Stimulated activated CD8-positive, alpha-beta memory T cell treated with anti-CD3 and anti-CD28 coated beads, Interleukin-7, amount 100 ng/mL, for 48 hours (primary cell): ENCODE data around the gene ASAP2.

Experiments used
- DNase-seq, 2 donors: peaks; one replicate each; pipeline ENCODE4 v3.0.0-alpha.2; 2020; ENCODE audit warnings: low read depth in 1 of 2; ENCODE audit errors: extremely low read depth in 1 of 2

ASAP2 gene

GRCh38 chr2:9291331-9291730 is 84.7 kb downstream of the ASAP2 start:
- DNase-seq, result no peak

GRCh38 chr2:9291866-9292265 is 85.3 kb downstream of the ASAP2 start:
- no peak for DNase-seq

DNA sequence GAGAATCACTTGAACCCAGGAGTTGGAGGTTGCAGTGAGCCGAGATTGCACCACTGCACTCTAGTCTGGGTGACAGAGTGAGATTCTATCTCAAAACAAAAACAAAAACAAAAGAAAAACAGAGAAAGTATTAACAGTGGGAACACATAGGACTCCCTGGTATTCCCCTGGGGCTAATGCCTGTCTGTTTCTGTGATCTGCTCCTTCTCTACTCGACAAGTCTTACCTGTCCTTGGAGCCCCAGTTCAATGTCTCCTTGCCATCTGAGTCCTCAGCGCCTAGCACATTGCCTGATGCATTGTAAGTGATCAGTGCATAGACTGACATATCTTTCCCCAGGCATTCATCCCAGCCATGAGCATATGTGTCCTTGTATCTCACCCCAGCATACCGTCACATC is 85.8 kb downstream of the ASAP2 start:
- no peak for DNase-seq

GRCh38 chr2:9294764-9295163 is 88.2 kb downstream of the ASAP2 start:
- no peak for DNase-seq

DNA sequence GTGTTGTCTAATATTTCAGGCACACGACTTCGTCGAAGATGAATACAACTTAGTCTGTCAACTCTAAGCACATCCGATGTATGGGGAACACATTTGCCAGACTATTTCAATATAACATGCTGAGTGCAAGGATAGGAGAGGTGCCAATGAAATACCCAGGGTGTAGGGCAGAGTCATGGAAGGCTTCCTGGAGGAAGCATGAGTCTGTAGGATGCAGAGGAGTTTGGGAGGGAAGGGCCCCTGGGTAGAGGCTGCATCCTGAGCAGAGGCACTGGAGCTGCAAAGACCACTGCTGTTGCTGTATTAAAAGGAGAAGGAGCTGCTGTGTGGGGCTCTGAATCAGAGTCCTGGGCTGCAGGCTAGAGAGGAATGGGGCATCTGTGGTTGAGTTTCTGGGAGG is 89.9 kb downstream of the ASAP2 start:
- DNase-seq, result no peak

GRCh38 chr2:9297156-9297555 is 90.5 kb downstream of the ASAP2 start:
- DNase-seq, result no peak

GRCh38 chr2:9297807-9298206 is 91.2 kb downstream of the ASAP2 start:
- DNase-seq, result no peak

GRCh38 chr2:9298583-9298982 is 92.0 kb downstream of the ASAP2 start:
- DNase-seq, result no peak

DNA sequence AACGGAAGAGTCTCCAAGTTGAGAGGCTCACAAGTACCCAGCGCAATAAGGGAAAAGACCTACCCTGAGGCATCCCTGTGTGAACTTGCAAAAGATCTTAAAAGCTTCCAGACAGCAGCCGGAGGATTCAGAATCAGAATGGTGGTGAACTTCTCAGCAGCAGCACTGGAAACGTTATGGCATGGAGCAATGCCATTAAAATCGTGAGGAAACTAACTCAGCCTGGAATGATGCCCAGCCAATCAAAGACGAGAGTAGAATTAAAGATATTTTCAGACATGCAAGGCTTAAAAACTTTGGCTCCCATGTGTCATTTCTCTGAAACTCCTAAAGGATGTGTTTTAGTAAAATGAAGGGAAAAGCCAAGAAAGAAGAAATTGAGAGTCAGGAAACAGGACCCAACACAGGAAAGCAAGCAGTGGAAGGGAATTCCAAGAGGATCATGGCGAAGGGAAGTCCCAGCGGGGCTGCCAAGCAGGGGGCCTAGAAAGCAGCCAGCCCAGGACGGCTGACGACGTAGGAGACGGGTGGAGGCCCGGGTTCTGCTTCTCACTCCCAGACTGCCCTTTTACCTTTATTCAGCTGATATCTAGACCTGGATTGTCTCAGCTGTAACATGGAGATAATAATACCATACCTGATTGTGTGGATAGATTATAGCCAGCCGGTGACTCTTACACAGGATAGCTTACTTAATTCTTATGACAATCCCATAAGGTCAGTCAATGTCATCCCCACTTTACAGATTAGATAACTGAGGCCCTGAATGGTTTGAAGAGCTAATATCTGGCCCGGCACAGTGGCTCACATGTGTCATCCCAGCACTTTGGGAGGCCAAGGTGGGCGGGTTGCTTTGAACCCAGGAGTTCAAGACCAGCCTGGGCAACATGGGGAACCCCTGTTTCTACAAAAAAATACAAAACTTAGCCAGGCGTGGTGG is 92.8 kb downstream of the ASAP2 start:
- DNase-seq, result no peak

DNA sequence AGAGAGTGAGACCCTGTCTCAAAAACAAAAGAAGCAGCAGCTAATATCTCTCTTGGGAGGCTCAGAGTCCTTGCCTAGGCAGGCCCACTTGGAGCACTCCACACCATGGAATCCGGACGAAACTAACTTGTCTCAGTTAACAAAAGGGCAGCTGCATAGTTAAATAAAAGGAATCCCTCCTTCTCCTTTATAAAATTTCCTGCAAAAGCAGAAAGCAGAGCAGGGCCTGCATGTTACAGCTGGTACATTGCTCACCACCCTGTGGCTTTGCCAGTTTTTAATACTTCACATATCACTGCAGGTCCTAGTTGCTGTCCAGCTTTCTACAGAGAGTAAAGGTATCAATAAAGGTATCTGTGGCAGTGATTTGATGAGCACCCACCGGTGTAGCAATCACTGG is 93.6 kb downstream of the ASAP2 start:
- DNase-seq, result no peak

DNA sequence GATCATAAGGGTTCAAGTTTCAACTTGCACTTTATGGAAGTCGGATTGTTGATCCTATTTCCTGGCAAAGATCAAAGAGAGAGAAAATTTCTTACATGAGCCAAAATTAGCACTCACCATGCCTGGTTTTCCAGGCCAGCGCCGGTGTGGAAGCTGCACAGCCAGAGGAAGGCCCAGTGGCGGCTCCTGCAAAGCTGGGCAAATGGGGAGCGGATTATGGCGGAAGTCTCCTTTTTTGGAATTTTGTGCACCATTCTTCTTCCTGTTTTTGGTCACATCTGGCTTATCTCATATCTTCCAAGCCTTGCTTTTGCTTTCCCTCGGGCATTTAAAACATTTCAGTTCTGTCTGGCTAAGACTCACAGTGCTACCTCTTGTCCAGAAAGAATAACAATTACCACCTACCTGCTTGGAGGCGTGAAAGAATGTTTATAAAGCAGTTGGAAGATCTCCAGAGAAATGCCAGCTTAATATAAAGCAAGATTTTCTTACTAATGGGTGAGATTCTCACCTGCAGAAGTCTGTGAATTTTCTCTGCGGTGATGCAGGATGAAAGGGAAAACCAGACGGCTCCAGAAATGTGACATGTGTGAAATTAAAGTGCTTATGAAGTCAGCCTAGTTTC is 94.3 kb downstream of the ASAP2 start:
- no peak for DNase-seq

DNA sequence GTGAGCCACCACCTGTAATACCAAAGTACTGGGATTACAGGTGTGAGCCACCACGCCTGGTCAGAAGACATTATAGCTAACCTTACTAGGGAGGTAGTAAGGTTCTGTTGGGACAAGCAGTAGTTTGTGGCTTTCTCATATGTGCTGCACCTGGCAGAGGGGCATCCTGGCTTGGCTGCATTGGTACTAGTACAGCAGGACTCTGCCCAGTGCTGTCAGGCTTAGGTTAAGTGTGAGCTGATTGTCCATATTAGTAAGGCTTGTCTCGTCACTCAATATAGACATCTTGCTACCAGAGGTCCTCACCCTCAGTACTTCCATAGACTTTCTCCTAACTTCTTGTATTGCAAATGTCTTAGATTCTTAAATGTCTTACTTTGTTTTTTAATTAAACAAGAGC is 96.1 kb downstream of the ASAP2 start:
- no peak for DNase-seq

DNA sequence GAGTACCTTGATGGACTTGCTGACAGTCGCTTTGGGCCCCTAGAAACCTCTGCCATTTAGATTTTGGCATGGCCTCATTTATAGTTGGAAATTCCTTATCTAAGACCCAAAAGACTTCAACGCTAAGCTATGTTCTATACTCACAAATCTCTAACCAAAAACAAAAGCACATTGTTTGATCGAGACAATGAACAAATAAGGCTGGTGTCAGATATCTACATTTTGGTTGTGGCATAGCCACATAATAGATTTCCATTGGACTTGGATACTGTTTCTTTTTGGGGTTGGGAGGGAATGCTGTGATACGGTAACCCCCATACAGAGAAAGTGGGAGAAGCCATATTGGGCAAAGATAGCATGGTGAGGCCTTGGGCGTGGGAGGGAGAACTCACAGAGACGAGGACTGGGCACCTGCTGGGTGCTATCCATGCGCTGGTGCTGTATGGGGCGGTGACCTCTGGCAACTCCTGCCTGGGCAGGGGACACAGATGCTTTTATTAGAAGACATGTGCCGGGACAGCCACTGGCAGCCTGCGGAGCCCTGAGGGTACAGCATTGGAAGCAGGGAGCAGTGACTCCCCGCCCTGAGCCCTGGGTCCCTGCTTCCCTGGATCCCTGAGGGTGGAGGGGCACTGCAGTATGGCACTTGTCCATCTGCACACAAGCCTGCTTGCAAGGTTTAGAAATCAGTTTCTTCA is 97.1 kb downstream of the ASAP2 start:
- DNase-seq, result no peak

DNA sequence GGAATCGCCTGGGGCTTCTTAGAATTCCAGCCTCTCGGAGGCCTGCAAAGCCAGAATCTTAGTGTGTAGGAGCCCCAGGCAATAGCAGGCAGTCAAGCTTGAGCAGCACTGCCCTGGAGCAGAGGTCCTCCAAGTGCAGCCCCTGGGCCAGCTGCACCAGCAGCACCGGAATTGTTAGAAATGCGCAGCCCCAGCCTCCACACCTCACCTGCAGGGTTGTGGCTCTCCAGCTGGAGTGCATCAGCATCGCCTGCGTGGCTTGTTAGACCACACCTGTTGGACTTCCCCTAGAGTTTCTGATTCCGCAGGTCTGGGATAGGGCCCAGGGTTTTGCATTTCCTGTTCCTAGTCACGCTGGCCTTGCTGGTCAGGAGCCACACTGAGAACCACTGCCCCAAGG is 100.3 kb downstream of the ASAP2 start:
- DNase-seq, result no peak

DNA sequence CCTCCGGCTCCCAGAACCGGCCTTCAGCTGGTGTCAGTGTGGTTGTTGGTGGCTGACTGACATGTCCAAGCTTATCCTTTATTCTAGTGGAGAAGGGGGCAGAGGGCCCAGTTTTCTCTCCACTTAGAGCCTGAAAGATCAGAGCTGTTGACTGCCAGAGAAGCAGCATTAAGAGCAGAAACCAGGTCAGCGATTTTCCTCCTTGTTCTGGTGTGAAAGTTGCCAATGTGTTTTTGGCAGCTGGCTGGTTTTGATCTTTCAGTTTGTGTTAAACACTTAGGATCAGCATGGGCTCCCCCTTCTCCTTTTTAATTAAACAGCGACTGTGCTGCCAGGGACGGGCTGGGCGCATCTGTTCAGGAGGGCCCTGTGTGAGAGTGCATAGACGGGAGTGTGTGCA is 100.9 kb downstream of the ASAP2 start:
- no peak for DNase-seq

DNA sequence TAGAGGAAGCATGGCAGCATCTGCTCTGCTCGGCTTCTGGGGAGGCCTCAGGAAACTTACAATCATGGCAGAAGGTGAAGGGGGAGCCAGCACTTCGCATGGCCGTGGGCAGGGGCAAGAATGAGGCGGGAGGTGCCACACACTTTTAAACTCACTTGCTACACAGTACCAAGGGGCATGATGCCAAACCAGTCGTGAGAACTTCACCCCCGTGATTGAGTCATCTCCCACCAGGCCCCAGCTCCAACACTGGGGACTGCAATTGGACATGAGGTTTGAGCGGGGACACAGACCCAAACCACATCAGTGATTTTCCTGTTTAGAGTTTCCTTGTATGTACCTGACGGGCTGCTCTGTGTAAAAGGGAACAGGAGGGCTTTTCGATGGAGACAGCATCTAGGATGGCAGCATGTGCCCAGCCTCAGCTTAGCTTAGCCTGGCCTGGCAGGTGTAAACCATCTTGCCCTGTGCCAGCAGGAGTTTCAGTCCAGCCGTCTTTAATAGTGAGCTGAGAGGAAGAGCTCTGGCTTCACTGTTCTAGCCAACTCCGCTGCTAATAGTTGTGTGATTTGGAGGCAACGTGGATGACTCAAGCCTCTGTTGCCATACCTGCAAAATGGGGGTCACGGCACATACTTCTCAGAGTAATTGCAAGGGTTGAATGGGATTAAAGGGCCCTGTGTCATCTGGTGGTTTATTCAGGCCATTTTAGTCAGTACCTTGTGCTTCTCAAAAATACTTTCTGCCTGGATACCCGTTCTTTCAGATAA is 101.8 kb downstream of the ASAP2 start:
- no peak for DNase-seq

- no peak for DNase-seq
Observed at GRCh38 chr2:9309147-9309546, 102.5 kb downstream of the ASAP2 start.

DNA sequence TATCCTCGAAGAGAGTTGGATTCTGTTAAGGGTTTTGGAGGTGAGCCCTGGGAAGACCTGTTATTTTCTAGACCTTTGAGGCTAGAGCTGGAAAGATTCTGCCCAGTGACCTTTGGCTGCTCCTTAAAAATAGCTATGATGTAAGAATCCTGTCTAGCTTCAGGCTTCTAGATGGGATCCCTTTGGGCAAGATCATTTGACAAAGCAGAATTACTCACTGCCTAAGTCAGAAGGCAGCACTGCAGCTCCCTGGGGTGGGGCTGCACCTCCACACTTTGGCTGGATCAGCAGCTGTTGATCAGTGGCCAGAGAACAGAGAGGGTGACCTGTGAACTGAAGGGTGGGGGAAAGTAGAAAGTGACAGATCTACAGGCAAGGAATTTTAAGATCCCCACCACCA is 103.8 kb downstream of the ASAP2 start:
- no peak for DNase-seq

- no peak for DNase-seq
Observed at GRCh38 chr2:9310798-9311197, 104.2 kb downstream of the ASAP2 start.

- no peak for DNase-seq
Observed at GRCh38 chr2:9311488-9311887, 104.9 kb downstream of the ASAP2 start.

- no peak for DNase-seq
Observed at GRCh38 chr2:9312591-9312990, 106.0 kb downstream of the ASAP2 start.
